LNCaP clone FGC (cell line): Measurements from ENCODE around the gene MYO1E.

Experiments used
- DNase-seq: peaks from one replicate; pipeline ENCODE4 v3.0.0-alpha.2; 2011; ENCODE audit warnings: low read depth
- H3K4me3 ChIP-seq: 2 replicates; pipeline ENCODE4 v1.5.1; 2011; ENCODE audit warnings: mild to moderate bottlenecking, low read depth, low read length, control low read depth
- CTCF ChIP-seq: IDR thresholded peaks from 2 replicates; pipeline ENCODE4 v1.5.1; 2012; ENCODE audit warnings: mild to moderate bottlenecking; ENCODE audit not compliant: control insufficient read depth, insufficient read depth; ENCODE audit errors: extremely low read depth

Gene MYO1E

GRCh38 chr15:59227021-59227420, 145.7 kb downstream of the MYO1E start:
- no peak for TF ChIP-seq CTCF
- no peak for DNase-seq
- no peak overlapping the region for H3K4me3 ChIP-seq

- H3K4me3 ChIP-seq, result no peak overlapping the region
- TF ChIP-seq CTCF, result no peak
- DNase-seq, result no peak
Observed at GRCh38 chr15:59224474-59224873, 148.2 kb downstream of the MYO1E start.

- DNase-seq, result no peak
- H3K4me3 ChIP-seq, result no peak overlapping the region
- TF ChIP-seq CTCF, result no peak
Observed at GRCh38 chr15:59223736-59224135, 148.9 kb downstream of the MYO1E start.

- TF ChIP-seq CTCF, result no peak
- no peak overlapping the region for H3K4me3 ChIP-seq
- no peak for DNase-seq
Observed at GRCh38 chr15:59222906-59223550, 149.6 kb downstream of the MYO1E start.

GRCh38 chr15:59221511-59222505, 150.9 kb downstream of the MYO1E start:
- TF ChIP-seq CTCF, result no peak
- no peak for DNase-seq
- H3K4me3 ChIP-seq, result no peak overlapping the region

GRCh38 chr15:59218710-59219109, 154.0 kb downstream of the MYO1E start:
- no peak for TF ChIP-seq CTCF
- no peak for DNase-seq
- no peak overlapping the region for H3K4me3 ChIP-seq
